ENCODE measurements around the gene MAPK8IP3.

Gene MAPK8IP3

DNA sequence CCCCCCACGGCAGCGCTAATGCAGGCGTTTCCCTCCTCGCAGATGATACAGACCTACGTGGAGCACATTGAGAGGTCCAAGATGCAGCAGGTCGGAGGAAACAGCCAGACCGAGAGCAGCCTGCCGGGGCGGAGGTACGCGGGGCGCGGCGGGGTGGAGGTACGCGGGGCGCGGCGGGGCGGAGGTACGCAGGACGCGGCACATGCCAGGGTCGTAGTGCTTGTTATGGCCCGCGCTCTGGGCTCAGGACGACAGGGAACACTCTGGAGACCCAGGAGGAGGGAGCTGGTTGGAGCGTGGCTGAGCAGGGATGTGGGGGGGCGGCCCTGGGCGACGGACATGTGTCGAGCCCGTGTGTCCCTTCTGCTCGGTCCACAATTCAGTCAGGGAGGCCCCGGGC lies 23.4 kb downstream of the MAPK8IP3 start:
- TF ChIP-seq, protein P1, sequence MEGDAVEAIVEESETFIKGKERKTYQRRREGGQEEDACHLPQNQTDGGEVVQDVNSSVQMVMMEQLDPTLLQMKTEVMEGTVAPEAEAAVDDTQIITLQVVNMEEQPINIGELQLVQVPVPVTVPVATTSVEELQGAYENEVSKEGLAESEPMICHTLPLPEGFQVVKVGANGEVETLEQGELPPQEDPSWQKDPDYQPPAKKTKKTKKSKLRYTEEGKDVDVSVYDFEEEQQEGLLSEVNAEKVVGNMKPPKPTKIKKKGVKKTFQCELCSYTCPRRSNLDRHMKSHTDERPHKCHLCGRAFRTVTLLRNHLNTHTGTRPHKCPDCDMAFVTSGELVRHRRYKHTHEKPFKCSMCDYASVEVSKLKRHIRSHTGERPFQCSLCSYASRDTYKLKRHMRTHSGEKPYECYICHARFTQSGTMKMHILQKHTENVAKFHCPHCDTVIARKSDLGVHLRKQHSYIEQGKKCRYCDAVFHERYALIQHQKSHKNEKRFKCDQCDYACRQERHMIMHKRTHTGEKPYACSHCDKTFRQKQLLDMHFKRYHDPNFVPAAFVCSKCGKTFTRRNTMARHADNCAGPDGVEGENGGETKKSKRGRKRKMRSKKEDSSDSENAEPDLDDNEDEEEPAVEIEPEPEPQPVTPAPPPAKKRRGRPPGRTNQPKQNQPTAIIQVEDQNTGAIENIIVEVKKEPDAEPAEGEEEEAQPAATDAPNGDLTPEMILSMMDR (IDR thresholded peaks at IDR 0.05), result no peak

DNA sequence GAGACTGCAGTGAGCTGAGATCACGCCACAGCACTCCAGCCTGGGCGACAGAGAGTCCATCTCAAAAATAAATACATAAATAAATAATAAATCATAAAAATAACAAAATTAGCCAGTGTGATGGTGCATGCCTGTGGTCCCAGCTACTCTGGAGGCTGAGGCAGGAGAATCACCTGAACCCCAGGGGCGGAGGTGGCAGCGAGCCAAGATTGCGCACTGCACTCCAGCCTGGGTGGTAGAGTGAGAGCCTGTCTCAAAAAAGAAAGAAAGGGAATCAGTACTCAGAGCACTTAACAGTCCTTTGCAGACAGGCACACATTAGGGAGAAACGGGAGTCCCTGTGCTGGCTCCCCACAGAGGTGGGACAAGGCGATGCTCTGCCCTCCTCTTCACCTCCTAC lies 25.1 kb downstream of the MAPK8IP3 start:
- TF ChIP-seq, protein P1 (IDR thresholded peaks at IDR 0.05), result no peak

GRCh38 chr16:1731603-1732002 lies 25.6 kb downstream of the MAPK8IP3 start:
- TF ChIP-seq, protein P1 (IDR thresholded peaks at IDR 0.05), result no peak

GRCh38 chr16:1732071-1732470 lies 26.1 kb downstream of the MAPK8IP3 start:
- TF ChIP-seq, protein P1 (IDR thresholded peaks at IDR 0.05), result no peak

- TF ChIP-seq, protein P1 (IDR thresholded peaks at IDR 0.05), result no peak
Measured at GRCh38 chr16:1734123-1734522, 28.1 kb downstream of the MAPK8IP3 start.

GRCh38 chr16:1734816-1735215 lies 28.8 kb downstream of the MAPK8IP3 start:
- TF ChIP-seq, protein P1 (IDR thresholded peaks at IDR 0.05), result no peak

GRCh38 chr16:1740234-1740633 lies 34.2 kb downstream of the MAPK8IP3 start:
- TF ChIP-seq, protein P1 (IDR thresholded peaks at IDR 0.05), result no peak

DNA sequence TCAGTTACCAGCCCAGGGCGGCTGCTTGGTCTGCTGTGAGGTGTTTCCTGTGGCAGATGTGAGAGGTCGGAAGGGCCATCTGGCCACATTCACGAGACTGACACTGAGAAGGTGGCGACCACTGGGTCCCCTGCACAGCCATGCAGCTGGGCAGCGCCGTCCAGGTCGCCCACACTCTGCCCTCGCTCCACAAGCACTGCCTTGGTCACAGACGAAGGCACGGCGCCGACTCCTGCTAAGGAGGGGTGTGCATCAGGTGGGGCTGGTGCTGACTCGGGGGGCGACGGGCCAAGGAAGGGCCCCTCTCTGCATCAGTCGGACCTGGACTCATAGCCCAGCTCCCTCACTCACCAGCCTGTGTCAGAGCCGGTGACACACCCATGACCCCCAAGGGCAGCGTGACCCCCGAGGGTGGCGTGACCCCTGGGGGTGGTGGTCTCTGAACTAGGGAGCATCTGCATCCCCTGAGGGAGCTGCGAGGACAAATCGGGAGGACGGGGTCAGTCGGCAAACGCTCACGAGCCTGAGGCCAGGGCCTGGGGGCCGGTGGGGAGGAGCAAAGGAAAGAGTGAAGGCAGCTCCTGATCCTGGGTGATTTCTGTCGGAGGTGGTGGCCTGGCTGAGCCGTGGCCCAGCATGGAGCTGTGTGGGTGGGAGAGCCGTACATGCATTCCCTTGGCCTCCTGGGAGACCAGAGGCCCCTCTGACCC lies 34.9 kb downstream of the MAPK8IP3 start:
- TF ChIP-seq, protein P1 (IDR thresholded peaks at IDR 0.05), result no peak

All from LNCAP (cell line).